Smooth muscle cell of the umbilical artery (primary cell): ENCODE results near the gene PARD6G. TPM values are rescaled to one million over a fixed set of nuclear protein-coding genes. Genes with fewer than 3 reads are reported as not detected.

ENCODE experiments used
- total RNA-seq: library from RNA; depleted of rRNA; stranded (reverse); fragments of >200 nt; gene quantifications from 2 replicates; pipeline ENCODE4 v1.2.3, GENCODE V29; 2014

The PARD6G gene, protein sequence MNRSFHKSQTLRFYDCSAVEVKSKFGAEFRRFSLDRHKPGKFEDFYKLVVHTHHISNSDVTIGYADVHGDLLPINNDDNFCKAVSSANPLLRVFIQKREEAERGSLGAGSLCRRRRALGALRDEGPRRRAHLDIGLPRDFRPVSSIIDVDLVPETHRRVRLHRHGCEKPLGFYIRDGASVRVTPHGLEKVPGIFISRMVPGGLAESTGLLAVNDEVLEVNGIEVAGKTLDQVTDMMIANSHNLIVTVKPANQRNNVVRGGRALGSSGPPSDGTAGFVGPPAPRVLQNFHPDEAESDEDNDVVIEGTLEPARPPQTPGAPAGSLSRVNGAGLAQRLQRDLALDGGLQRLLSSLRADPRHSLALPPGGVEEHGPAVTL
- 6.8 and 8.1 TPM in 2 replicates for total RNA-seq

DNA sequence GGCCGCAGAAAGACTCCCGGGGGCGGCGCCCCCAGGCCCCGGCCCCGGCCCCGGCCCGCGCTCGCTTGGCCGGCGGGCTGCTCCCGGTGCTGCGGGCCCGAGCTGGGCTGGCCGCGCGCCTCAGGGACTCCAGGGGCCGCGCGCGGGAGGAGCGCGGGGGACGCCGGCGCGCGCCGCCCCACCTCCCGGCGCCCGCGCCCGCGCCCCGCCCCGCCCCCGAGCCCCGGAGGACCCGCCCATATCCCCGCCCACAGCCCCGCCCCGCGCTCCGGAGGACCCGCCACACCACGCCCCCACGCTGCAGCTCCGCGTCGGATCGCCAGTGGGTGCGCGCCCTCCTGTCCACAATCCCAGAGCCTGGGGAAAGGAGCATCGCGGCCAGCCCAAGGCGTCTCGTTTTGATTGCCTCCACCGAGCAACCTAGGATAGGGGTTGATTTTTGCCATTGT, at the start of gene PARD6G:
TSS of gene PARD6G (minus strand) at position 122 of the 449 bp plus-strand sequence. CDS start 166 bp downstream, outside the sequence.

DNA sequence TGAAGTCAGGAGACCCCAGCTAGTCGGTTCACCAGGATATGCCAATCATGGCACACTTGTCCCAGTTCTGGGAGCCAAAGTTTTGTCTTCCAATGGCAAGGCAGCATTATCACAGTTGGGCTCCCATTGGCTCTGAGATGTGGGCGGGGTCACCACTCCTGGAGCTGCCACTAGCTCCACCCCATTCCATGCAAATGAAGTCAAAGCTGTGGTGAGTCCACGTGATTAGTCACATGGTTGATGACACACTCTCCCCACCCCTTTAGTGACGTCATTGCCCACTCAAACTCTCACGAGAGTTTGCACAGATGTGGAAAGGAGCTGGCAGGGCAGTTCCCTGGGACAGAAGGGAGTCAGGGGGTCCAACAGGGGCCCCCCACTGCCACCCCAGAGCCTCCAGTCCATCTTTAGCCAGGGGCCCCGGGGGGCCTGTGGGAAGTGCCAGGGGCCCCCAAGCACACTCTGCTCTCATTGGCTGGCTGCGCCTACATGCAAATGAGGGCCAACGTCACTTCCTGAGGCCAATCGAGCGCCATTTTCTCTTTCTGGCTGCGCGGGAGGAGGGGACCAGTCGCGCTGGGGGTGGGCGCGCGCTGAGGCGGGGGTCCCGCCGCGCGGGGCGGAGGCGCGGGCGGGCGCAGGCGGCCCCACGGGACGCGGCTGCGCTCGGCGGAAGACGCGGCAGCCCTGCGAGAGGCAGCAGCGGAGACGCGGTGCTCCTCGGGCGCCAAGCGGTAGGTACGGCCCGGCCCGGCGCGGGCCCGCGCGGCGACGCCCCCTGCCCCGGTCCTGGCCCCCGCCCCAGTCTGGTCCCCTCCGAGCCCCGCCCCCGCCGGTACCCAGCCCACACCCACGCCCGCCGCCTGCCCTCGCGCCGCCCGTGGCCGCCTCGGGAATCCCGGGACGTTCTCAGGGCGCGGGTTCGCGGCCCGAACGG, 138.3 kb downstream of the PARD6G start, which contains the start of gene ADNP2:
TSS of gene ADNP2 (plus strand) at position 524 of the 937 bp plus-strand sequence. CDS start 8,281 bp downstream, outside the sequence.

Other genes starting within 250 kb of the PARD6G start
- 10.7 and 20.1 TPM in 2 replicates for gene RBFA, start 213.1 kb downstream of the PARD6G start, total RNA-seq
- gene ADNP2, start 138.3 kb downstream of the PARD6G start, total RNA-seq: 12.5 and 19.0 TPM in 2 replicates